D721Med (cell line): ENCODE measurements around the gene DNM2.

Experiments
- DNase-seq: peaks from one replicate; pipeline ENCODE4 v3.0.0; 2011; ENCODE audit warnings: low spot score; ENCODE audit not compliant: insufficient read length
- FAIRE-seq: peaks from 2 replicates; lab custom pipeline; 2011; peaks lifted over from hg19 to GRCh38; lab: Jason Lieb, UNC
- TF ChIP-seq, protein P1 (sequence below): IDR thresholded peaks from 2 replicates; pipeline ENCODE4 v1.5.1; 2012; ENCODE audit warnings: mild to moderate bottlenecking, control low read depth; ENCODE audit not compliant: insufficient read depth; ENCODE audit errors: missing control alignments

The DNM2 gene

DNA sequence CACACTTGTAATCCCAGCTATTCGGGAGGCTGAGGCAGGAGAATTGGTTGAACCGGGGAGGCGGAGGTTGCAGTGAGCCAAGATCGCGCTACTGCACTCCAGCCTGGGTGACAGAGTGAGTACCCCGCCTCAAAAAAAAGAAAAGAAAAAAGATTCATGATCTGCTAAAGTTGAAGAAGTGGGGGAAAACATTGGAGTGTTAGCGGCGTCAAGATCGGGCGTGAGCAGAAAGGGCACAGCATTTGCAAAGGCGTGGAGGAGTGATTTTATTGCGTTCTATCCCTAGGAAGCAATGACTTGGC, 874 bp upstream of the DNM2 start:
- TF ChIP-seq, protein P1, sequence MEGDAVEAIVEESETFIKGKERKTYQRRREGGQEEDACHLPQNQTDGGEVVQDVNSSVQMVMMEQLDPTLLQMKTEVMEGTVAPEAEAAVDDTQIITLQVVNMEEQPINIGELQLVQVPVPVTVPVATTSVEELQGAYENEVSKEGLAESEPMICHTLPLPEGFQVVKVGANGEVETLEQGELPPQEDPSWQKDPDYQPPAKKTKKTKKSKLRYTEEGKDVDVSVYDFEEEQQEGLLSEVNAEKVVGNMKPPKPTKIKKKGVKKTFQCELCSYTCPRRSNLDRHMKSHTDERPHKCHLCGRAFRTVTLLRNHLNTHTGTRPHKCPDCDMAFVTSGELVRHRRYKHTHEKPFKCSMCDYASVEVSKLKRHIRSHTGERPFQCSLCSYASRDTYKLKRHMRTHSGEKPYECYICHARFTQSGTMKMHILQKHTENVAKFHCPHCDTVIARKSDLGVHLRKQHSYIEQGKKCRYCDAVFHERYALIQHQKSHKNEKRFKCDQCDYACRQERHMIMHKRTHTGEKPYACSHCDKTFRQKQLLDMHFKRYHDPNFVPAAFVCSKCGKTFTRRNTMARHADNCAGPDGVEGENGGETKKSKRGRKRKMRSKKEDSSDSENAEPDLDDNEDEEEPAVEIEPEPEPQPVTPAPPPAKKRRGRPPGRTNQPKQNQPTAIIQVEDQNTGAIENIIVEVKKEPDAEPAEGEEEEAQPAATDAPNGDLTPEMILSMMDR: no peak
- no peak for DNase-seq
- no peak for FAIRE-seq

DNA sequence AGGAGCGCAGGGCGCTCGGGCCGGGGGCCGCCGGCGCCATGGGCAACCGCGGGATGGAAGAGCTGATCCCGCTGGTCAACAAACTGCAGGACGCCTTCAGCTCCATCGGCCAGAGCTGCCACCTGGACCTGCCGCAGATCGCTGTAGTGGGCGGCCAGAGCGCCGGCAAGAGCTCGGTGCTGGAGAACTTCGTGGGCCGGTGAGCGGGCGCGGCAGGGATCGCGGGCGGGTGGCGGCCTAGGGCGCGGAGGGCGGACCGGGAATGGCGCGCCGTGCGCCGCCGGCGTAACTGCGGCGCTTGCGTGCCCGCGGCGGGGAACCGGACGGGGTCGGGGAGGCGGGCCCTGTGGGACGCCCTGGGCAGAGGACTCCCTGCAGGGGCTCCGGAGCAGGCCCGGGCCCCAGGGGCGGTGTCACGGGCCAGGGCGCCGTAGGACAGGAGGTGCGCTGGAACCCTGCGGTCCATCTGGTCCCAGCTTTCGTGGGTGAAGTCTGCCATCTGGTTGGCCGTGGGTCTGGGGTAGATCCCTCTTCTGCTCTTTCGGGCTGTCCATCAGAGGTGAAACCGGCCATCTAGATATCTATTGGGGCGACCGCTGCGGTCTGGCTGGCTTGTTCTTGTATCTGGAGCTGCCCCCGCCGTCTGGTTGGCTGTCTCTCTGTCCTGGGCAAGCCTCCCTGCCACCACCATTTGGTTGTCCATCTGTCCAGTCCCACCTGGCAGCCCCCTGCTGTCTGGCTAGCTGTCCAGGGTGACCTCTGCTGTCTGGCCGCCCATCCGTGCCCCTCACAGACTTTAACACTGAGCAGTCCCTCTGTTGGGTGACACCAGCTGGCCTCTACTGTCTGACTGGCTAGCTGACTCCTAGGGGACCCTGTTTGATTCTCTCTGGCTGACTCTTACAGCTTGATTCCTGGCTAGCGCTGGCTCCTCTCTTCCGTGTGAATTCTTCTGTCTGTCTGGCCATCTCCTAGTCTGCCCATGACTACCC, 622 bp downstream of the DNM2 start:
- DNase-seq (no peak), FAIRE-seq (no peak)
- TF ChIP-seq, protein P1: no peak

DNA sequence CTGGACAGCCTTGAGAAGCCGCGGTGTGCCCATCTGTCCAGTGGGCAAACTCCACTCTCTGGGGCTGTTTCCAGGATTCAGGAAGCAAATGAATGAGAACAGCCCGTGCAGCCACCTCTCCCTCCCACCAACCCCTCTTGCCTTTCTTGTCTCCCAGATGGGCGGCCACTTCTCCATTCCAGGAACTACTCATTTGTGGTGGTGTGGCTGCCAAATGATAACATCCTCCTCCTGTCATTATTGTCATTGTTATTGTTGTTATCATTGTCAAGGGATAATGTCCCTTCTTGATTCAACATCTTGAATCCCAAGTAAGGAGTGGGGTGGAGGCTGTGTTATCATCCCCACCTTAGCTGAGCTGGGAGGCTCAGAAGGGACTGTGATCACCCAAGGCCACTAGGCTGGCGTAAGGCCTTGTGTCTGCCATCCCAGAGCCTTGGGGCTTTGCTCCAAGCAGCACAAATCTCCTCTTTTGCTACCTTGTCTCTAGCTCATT, 1.6 kb downstream of the DNM2 start:
- no peak for DNase-seq
- TF ChIP-seq, protein P1: no peak
- FAIRE-seq: no peak

DNA sequence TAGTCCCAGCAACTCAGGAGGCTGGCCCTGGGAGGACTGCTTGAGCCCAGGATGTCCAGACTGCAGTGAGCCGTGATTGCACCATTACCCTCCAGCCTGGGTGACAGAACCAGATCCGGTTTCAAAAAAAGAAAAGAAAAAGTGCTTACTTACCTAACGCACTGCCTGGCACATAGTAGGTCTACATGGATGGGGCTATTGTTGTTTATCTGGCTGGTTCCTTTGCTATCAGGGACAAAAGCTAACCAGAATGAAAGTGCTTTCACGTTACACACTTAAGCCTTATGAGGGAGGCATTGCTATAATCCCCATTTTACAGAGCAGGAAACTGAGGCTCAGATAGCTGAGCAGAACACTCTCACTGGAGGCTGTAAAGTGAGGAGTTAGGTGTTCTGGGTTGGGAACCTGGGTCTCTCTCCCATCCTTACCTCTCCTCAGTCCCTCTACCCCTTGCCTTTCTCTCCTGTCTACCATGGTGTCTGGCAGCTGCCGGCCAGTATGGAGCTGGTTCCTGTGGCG, 2.8 kb downstream of the DNM2 start:
- TF ChIP-seq, protein P1: no peak
- FAIRE-seq: no peak
- no peak for DNase-seq

DNA sequence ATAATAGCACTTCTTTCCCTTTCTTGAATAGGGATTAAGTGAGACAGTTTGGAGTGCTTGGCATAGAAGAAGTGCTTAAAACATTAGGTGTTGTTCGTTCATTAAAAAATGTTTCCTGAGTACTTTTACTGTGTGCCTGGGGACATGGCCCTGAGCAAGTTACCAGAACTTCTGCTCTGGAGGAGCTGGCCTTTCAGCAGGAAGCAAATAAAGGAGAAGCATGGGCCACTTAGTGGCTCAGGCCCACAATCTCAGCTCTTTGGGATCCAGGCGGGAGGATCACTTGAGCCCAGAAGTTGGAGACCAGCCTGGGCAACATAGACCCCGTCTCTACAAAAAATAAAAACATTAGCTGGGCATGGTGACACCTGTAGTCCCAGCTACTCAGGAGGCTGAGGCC, 5.7 kb downstream of the DNM2 start:
- DNase-seq: no peak
- no peak for FAIRE-seq
- TF ChIP-seq, protein P1: no peak

DNA sequence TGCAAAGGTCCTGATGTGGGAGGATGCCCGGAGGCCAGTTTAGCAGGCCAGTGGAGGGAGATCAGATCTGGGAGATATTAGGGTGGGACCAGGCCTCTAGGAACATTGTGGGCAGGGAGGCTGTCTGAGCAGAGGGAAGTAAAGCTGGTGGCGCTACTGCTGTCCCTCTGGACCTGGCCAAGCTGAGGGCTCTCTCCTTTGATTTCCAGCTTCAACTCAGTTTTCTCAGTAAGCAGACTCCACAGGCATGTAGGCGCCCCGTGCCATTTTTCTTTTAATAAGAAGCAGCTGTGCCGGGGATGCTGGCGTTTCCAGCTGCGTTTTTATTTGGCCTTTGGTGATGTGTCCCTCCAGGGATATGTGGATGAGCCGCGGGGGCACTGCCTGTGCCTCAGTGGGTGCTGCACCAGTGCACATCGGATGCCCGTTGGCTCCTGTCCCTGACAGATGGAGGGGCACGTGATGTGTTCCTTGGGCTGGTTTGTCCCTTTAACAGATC, 6.7 kb downstream of the DNM2 start:
- DNase-seq (no peak), FAIRE-seq (no peak)
- TF ChIP-seq, protein P1: no peak
